ENCODE data around the gene IL17B. TPM values are rescaled to one million over a fixed set of nuclear protein-coding genes. Genes with fewer than 3 reads are reported as not detected.

IL17B gene
- total and polyA plus RNA-seq, 2 of the 8 experiments (the other 6 are each of a cell fraction or from before 2014, with no cell fraction given): 0.18 TPM; not detected in 1

DNA sequence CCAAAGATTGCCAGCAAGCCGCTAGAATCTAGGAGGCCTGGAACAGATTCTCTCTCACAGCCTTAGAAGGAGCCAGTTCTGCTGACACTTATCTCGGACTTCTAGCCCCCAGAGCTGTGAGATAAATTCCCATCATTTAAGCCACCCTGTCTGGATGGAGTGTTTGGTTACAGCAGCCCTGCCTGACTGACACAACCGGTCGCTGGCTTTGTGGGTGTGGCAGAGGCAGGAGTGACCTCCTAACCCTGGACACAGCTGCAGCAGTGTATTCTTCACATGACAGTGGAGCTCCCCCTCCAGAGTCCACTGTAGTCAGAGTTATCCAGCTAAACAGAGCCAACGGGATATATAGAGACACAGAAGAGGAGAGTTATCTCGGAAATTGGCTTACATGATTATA lies 21.2 kb upstream of the IL17B start:
- Histone ChIP-seq H3K9me3 (ENCODE audit: insufficient read depth in 2 of 2, low read depth in 1 of 2, low read length in 1 of 2) (no peaks in the 10 kb centered on the region), H2AK5ac (ENCODE audit: low read depth, low read length) (no peak overlapping the region), H3K56ac (replicated peaks; ENCODE audit: insufficient read length, low read depth, low read length) (no peak overlapping the region), H2AFZ (ENCODE audit: low read length) (no peak overlapping the region), H2BK15ac (ENCODE audit: low read length) (no peak overlapping the region), H3K23me2 (ENCODE audit: low read depth, low read length) (no peaks in the 10 kb centered on the region; the same call in 1 of the 2 replicates), H4K5ac (ENCODE audit: insufficient read length, low read depth, low read length) (no peak overlapping the region), H3K23ac (ENCODE audit: insufficient read length) (no peak overlapping the region), H3K4me1 (replicated peaks in 1 of 4; ENCODE audit: control insufficient read depth in 3 of 4, insufficient read depth in 4 of 4, low read length in 3 of 4) (no peaks in the 10 kb centered on the region; a peak in 1 of 7 replicates), H3K79me1 (ENCODE audit: low read depth, low read length) (no peaks in the 10 kb centered on the region), H2BK20ac (ENCODE audit: low read length) (no peak overlapping the region), H3K4me3 (ENCODE audit: extremely low read depth in 1 of 4, insufficient read depth in 2 of 4, low read depth in 3 of 4, low read length in 4 of 4) (no peak overlapping the region), H2BK12ac (ENCODE audit: low read depth, low read length) (no peak overlapping the region), H3K79me2 (ENCODE audit: control insufficient read depth in 1 of 2, insufficient read depth in 2 of 2, low read length in 2 of 2) (no peaks in the 10 kb centered on the region), H3K18ac (ENCODE audit: extremely low read depth, low read length) (no peak overlapping the region), H2BK120ac (replicated peaks; ENCODE audit: low read depth, low read length) (no peak overlapping the region), H3K36me3 (ENCODE audit: control insufficient read depth in 2 of 4, insufficient read depth in 4 of 4, low read length in 3 of 4) (no peaks in the 10 kb centered on the region), H3K4ac (replicated peaks; ENCODE audit: insufficient read length, low read depth, low read length) (no peak overlapping the region), H3K27me3 (replicated peaks in 1 of 4; ENCODE audit: control insufficient read depth in 3 of 4, extremely low read depth in 1 of 4, insufficient read depth in 3 of 4, low read length in 3 of 4) (no peaks in the 10 kb centered on the region; a peak in 1 of 7 replicates), H3K4me2 (ENCODE audit: insufficient read depth in 1 of 2, low read depth in 2 of 2, low read length in 2 of 2) (no peak overlapping the region), H3K27ac (ENCODE audit: low read depth, low read length) (no peak overlapping the region), H4K91ac (replicated peaks; ENCODE audit: insufficient read length, low read length) (no peak overlapping the region), H2BK5ac (ENCODE audit: low read depth, low read length) (no peak overlapping the region), H4K8ac (ENCODE audit: extremely low read depth, insufficient read depth, low read length) (no peak overlapping the region), H3K14ac (ENCODE audit: insufficient read length) (no peak overlapping the region), H3K9ac (replicated peaks in 1 of 4; ENCODE audit: extremely low read depth in 1 of 4, low read depth in 3 of 4, low read length in 3 of 4) (no peak overlapping the region), H4K20me1 (replicated peaks in 1 of 2; ENCODE audit: control insufficient read depth in 1 of 2, insufficient read depth in 2 of 2, low read length in 2 of 2) (no peaks in the 10 kb centered on the region)
- DNase-seq (ENCODE audit: low read depth in 1 of 2, low spot score in 2 of 2): no peak
- ChIA-PET POLR2A (ENCODE audit: partially characterized antibody) (no interaction called here), CTCF (ENCODE audit: partially characterized antibody) (interaction anchor here (0.8 to 3.6 kb wide), 14 partner anchors 10 to 218 kb away, joined by 3 to 33 read pairs (median 6); no protein-coding TSS in a partner anchor)
- 86% methylated on average over 6 of the region's 6 CpGs; no CpG with 5 or more reads in 1 of the 2 experiments for WGBS, 2 experiments (ENCODE audit: extremely low coverage in 1 of 2, insufficient coverage in 1 of 2, insufficient read length in 1 of 2, insufficient replicate concordance in 2 of 2, low coverage in 1 of 2, low lambda C conversion rate in 2 of 2, missing lambda C conversion rate in 1 of 2)
- FAIRE-seq: no peak
- TF ChIP-seq, protein P1, sequence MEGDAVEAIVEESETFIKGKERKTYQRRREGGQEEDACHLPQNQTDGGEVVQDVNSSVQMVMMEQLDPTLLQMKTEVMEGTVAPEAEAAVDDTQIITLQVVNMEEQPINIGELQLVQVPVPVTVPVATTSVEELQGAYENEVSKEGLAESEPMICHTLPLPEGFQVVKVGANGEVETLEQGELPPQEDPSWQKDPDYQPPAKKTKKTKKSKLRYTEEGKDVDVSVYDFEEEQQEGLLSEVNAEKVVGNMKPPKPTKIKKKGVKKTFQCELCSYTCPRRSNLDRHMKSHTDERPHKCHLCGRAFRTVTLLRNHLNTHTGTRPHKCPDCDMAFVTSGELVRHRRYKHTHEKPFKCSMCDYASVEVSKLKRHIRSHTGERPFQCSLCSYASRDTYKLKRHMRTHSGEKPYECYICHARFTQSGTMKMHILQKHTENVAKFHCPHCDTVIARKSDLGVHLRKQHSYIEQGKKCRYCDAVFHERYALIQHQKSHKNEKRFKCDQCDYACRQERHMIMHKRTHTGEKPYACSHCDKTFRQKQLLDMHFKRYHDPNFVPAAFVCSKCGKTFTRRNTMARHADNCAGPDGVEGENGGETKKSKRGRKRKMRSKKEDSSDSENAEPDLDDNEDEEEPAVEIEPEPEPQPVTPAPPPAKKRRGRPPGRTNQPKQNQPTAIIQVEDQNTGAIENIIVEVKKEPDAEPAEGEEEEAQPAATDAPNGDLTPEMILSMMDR (IDR thresholded peaks at IDR 0.05; ENCODE audit: control extremely low read depth in 1 of 3, insufficient read depth in 1 of 3, low read depth in 1 of 3, low read length in 3 of 3): no peak
- TF ChIP-seq POLR2A (IDR thresholded peaks at IDR 0.05; ENCODE audit: control extremely low read depth in 1 of 2, low read depth in 2 of 2, low read length in 2 of 2) (no peak), ZNF274 (IDR thresholded peaks at IDR 0.05; ENCODE audit: borderline replicate concordance, extremely low read depth, low read length) (no peak), CHD1 (IDR thresholded peaks at IDR 0.05; ENCODE audit: low read depth, low read length) (no peak), NANOG (IDR thresholded peaks at IDR 0.05; ENCODE audit: insufficient read depth, low read depth, low read length, poor library complexity, severe bottlenecking) (no peak), JUN (IDR thresholded peaks at IDR 0.05; ENCODE audit: low read depth, low read length) (no peak), CREB1 (IDR thresholded peaks at IDR 0.05) (no peak), SP4 (IDR thresholded peaks at IDR 0.05; ENCODE audit: low read length) (no peak), POU5F1 (IDR thresholded peaks at IDR 0.05; ENCODE audit: low read depth, low read length) (no peak), RAD21 (IDR thresholded peaks at IDR 0.05 in 1 of 2, conservative IDR thresholded peaks at IDR 0.05 in 1 of 2; ENCODE audit: low read depth in 2 of 2, low read length in 2 of 2) (no peak), PHF8 (conservative IDR thresholded peaks at IDR 0.05; ENCODE audit: low read depth, low read length) (no peak), SAP30 (IDR thresholded peaks at IDR 0.05; ENCODE audit: insufficient read depth, insufficient replicate concordance, low read length) (no peak)

Data from H1 (cell line).